HG03060 (cell line): ENCODE measurements around the gene SCNN1B.
"Not testable (repeated sequence)": the region's sequence is repeated elsewhere in the genome, so short reads cannot be mapped to it uniquely, and the experiment has no call there.

Experiments
- ATAC-seq: cut with Tn5 transposase; IDR thresholded peaks from one replicate; pipeline ENCODE4 v1.9.1; 2021; ENCODE audit warnings: low read depth, moderate number of reproducible peaks; ENCODE audit not compliant: unreplicated experiment

SCNN1B gene

DNA sequence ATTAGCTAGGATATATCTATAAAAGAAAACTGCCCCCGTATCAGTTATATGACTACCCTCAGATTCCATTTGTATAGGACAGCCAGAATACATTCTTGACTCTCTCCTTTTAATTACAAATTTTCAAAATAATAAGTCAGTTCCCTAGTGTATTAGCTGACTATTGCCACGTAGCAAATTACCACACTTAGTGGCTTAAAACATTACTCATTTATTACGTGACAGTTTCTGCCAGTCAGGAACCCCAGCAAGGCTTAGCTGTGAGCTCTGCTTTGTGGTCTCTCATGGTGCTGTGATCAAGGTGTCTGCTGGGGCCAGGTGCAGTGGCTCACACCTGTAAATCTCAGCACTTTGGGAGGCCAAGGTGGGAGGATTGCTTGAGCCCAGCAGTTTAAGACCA is 13.9 kb upstream of the SCNN1B start:
- ATAC-seq, result no peak

DNA sequence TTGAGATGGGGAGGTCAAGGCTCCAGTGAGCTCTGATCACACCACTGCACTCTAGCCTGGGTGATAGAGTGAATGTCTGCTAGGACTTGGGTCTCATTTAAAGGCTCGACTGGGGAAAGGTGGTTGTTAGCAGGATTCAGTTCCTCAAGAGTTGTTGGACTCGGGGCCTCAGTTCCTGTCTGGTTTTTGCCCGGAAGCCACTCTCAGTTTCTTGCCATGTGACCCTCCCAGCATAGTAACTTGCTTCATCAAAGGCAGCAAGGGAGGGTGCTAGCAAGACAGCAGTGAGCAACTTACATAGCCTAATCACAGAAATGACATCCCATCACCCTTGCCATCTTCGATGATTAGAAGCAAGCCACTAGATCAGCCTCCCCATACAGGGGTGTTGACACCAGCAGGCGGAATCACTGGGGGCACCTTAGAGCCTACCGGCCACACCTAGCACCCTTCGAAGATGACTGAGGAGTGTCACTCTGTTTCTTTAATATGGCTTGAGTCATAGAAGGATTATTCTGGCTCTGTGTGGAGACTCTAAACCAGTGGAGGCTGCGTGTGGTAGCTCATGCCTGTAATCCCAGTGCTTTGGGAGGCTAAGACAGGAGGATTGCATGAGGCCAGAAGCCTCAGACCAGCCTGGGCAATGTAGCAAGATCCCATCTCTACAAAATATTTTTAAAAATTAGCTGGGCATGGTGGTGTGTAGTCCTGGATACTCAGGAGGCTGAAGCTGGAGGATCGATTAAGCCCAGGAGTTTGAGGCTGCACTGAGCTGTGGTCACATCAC is 13.2 kb upstream of the SCNN1B start:
- ATAC-seq, result no peak

DNA sequence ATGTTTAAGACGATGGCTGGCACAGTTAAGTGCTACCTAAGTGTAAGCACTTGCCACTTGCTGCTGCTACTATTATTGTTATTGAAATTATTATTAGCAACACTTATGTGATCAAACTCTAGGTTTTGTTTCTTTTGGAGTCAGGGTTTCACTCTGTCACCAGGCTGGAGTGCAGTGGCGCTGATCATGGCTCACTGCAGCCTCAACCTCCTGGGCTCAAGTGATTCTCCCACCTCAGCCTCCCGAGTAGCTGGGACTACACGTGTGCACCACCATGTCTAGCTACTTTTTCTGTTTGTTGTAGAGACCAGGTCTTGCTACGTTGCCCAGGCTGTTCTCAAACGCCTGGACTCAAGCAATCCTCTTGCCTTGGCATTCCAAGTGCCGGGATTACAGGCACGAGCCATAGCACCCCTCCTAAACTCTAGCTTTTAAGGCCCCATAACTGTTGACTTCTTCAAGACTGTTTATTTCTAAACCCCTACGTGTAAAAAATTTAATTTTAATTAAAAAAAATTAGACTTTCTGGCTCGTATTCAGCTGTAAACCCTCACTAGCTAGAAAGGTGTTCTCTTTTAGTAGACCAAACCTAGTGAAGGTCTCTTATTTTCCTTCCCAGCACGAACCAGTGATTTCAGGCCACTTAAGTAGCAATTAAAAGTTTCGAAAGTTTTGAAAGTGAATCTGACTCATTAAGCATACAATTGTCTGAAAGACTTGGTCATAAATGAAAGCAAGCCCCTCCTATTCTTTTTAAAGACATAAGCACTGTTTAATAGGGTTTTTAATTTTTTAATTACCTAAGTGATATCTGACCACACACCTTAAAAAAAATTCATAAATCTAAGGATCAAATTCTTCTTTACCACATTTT is 11.7 kb upstream of the SCNN1B start:
- ATAC-seq, result no peak

DNA sequence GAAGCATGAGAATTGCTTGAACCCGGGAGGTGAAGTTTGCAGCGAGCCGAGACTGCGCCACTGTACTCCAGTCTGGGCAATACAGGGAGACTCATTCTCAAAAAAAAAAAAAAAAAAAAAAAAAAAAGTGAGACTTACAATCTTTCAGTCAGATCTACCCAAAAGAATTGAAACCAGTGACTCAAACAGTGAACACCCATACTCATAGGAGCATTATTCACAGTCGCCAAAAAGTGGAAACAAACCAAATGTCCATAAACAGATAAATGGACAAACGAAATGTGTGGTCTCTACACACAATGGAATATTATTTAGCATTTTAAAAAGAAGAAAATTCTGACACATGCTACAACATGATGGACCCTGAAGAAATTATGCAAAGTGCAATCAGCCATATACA is 9.1 kb upstream of the SCNN1B start:
- ATAC-seq, result peak; percentile 63

DNA sequence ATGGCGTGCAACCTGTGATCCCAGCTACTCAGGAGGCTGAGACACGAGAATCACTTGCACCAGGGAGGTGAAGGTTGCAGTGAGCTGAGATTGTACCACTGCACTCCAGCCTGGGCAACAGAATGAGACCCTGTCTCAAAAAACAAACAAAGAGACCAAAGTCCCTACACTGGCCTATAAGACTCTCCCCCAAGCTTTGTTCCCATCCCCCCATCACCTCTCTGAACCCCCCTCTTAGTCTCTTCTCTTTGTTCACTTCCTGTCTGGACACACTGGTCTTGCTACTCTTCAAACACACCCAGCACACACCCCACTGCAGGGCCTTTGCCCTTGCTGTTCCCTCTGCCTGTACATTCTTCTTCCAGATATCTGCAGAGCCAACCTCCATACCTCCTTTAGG is 7.8 kb upstream of the SCNN1B start:
- no peak for ATAC-seq

DNA sequence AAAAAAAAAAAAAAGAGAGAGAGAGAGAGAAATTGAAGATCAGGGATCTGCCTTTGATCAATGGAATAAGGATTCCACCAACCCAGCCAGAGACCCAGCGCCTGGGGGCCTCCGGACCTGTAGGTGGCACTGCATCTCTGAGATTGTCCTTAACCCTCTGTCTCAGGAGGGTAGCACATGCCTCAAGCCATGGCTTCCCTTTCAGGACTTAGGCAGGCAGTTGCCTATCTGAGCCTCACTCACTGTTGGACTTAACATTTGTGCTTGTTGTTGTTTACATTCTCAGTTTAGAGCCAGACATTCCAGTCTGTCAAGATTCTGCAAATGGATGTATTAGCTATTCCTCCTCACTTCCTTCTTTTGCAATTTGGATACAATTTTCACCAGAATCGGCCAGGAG is 5.1 kb upstream of the SCNN1B start:
- ATAC-seq, result no peak

DNA sequence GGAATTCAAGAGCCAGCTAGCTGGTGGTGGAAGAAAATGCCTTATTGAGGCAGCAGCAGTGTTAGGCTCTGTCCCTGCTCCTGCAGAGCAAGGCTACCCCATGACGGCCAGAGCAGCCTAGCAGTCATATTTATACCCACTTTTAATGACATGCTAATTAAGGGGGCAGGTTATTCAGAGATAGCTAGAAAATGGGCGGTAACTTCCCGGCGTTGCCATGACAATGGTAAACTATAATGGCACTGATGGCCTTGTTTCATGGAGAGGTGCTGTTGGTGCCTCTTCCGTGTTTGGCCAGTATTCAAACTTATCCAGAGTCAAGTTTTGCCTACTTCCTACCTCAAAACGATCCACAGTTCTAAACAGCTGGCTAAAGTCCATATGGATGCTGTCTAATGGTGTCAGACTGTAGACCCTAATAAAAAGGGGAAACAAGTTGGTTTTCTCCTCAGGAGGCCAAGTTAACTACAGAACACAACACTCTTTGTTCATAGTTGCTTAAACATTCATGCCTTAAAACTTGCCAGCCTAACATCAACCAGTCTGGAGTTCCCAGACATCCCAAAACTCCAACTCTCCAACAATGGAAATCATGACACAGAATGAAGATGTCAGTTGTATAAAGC is 3.7 kb upstream of the SCNN1B start:
- ATAC-seq, result no peak

DNA sequence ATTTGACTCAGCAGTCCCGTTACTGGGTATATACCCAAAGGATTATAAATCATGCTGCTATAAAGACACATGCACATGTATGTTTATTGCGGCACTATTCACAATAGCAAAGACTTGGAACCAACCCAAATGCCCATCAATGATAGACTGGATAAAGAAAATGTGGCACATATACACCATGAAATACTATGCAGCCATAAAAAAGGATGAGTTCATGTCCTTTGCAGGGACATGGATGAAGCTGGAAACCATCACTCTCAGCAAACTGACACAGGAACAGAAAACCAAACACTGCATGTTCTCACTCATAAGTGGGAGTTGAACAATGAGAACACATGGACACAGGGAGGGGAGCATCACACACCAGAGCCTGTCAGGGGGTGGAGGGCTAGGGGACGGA is 2.3 kb upstream of the SCNN1B start:
- not testable (repeated sequence) for ATAC-seq

DNA sequence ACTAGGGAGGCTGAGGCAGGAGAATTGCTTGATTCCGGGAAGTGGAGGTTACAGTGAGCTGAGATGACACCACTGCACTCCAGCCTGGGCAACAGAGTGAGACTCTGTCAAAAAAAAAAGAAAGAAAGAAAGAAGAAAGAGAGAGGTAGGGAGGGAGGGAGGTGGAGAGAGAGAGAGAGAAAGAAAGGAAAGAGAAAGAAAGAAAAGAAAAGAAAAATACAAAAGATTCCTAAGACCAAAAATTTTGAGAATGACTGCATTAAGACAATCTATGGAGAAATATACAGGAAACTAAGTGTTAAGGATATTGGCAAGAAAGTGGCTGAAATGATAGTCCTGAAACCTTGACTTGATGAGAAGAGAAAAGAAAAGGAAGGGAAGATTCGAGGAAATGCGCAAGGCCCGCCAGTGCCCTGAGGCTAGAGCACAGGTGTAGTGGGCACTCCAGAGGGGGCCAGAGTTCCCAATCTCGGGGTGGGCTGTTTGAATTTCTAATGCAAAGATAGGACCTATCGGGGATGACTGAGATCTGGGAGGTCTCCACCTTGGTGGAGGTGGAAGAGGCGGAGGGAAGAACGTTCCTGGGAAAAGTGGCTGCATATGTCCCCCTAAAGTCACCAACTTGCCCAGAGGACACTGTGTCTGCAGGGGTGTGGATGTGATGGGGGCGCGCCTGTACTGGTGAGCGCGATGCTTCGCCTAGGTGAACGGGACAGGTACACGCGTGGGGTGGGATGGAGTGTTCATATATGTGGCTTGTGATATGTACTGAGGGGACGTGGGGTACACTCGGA is 654 bp upstream of the SCNN1B start:
- ATAC-seq, result no peak

DNA sequence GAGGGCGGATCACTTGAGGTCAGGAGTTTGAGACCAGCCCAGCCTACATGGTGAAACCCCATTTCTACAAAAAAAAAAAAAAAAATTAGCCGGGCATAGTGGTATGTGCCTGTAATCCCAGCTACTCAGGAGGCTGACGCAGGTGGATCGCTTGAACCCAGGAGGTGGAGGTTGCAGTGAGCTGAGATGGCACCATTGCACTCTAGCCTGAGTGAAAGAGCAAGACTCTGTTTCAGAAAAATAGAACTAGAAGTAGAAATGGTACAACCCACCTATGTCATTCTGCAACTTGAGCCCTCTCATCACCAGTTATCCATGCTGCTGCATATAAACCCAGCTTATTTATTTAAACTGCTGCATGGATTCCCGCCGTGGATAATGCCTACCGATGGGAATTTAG is 1.6 kb downstream of the SCNN1B start:
- no peak for ATAC-seq

DNA sequence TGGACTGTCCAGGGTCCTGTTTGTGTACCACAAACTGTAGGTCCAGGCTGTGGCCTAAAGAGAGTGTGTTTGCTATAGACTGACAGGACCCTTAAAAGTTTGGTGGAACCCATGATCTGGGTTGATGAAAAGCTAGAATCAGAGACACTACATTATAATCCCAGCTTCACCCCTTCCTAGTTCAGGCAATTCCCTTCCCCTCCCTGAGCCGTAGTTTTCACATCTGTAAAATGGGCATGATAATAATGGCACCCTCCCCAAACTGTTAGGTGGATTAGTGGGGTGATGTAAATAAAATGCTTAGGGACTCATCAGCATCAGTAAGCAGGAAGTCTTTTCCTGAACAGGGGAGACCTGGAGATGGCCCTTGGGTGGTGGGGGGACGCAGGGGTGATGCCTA is 2.5 kb downstream of the SCNN1B start:
- no peak for ATAC-seq

DNA sequence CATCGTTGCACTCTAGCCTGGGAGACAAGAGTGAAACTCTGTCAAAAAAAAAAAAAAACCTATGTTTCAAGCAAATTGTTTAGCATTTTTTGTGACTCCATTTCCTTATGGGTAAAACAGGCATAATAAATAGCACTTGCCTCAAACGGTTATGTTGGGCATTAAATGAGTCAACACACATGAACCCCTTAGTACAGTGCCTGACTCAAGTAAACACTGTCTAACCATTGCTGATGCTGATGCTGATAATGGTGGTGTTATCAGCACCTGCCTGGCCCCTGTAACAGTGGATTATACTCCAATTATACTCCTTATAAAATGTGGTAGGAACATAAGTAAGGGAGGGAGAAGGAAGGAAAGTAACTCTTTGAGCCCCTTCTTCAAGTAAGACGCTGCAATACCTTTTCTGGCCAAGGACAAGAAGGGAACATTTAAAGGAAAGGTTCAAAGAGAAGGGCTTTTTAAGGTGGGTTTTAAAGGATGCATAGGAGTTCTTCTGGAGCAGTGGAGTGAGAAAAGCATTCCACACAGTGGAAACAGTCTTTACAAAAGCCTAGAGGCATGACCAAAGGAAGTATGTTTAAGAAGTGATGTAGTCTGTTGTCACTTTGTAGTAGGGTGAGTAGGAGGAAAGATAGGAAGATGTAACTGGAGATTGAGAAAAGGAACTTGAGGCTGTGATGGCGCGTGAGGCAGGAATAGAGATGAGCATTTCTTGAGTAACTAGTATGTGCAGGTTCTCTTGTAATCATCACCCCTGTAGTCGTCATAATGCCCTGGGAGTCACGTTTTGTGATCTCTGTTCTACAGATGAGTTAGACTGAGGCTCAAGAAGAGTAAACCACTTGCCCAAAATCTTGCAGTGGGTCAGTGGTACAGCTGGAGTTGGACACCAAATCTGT is 4.3 kb downstream of the SCNN1B start:
- ATAC-seq, result no peak

DNA sequence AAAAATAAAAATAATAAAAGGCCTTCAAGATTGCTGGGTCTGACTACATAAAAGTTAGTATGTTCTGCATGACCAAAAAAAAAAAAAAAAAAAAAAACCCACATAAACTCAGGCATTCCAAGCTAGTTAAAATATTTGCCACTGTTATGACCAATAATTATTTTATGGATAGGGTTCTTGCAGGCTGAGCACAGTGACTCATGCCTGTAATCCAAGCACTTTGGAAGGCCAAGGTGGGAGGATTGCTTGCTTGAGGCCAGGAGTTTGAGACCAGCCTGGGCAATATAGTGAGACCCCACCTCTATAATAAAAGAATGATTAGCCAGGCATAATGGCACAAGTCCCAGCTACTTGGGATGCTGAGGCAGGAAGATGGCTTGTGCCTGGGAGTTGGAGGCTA is 8.1 kb downstream of the SCNN1B start:
- ATAC-seq, result no peak

DNA sequence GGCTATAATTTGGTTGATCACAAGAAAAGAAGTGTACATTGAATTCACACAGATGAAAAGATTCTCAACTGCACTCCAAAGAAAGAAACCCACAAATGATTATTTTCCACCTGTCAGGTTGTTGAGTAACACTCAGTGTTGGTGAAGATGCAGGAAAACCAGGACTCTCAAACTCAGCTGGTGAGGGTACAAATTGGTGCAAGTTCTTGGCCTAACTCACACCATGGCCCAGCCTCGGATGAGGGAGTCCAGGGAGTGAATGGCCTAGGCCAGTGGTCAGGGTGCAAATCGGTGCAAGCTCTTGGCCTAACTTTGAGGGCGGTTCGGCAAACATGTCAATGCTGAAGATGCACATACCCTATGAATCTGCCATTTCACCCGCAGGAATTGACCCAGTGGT is 8.6 kb downstream of the SCNN1B start:
- no peak for ATAC-seq

DNA sequence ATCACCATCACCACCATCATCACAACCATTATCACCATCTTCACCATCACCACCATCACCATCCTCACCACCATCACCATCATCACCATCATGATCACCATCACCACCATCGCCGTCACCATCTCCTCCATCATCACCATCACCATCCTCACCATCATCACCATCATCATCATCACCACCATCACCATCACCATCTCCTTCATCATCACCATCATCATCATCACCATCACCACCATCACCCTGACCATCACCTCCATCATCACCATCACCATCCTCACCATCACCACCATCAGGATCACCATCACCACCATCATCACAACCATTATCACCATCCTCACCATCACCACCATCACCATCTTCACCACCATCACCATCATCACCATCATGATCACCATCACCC is 14.1 kb downstream of the SCNN1B start:
- no peak for ATAC-seq

DNA sequence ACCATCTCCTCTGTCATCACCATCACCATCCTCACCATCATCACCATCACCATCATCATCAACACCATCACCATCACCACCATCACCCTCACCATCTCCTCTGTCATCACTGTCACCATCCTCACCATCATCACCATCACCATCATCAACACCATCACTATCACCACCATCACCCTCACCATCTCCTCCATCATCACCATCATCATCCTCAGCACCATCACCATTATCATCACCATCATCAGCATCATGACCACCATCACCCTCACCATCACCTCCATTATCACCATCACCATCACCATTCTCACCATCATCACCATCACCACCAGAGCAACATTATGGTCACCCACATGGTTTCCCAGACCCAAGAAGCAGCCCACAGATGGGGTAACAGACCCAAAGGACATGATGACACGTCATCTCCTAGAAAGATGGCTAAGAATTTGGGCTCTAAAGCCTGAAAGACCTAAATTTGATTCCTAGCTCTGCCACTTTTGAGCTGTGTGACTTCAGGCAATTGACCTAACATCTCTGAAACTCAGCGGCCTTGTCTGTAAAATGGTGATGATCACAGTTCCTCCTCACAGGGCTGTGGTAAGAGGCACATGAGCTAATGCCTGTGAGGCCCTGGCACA is 14.6 kb downstream of the SCNN1B start:
- ATAC-seq, result no peak

DNA sequence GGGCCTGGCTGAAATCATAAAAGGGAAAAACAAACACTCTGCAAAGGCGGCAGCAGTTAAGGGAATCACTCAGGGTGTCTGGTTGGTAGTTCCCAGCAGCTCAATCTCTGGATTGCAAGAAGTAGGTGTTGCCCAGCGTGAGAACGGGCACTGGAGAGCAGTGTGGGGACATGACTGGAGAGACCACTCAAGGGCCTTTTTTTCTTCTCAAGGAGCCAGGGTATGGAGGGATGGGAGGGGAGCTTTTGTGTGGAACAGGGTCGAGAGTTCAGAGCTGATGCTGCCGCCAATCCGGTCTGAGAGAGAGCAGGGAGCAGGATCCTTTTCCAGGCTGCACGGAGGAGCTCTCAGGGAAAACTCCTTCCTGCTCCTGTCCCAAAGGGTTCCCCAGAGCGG is 15.2 kb downstream of the SCNN1B start:
- ATAC-seq, result no peak

DNA sequence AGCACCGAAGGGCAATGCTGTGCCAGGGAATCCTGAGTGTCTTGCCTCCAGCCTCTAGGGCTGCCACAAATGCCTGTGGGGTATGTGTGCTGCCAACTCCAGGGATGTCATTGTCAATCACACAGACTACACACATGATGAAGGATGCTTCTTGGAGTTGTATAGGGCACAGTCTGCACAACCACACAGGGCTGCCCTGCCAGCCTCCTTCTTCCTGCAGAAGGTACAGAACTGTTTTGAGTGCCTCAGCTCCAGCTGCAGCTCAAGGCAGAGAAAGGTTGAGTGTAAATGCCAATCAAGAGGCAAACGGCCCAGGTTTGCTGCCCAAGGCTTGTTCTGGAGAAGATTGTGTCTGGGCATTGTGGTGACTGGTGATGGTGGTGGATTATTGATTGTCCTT is 15.6 kb downstream of the SCNN1B start:
- no peak for ATAC-seq

DNA sequence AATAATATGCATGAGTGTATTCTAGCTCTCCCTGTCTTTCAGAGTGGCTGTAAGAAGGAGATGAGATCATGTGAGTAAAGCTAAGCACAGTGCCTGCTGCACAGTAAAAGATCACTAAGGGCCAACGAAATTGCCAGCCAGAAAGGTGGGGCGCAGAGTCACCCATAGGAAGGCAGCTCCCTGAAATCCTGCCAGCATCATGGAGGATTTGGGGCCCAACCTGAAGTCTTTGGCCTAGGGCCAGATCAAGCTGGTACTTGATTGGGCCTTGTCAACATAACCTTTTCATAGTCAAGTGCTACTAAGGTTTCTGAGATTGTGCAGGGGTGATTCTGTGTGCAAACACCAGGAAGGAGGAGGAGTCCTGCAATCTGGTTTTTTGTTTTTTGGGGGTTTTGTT is 16.5 kb downstream of the SCNN1B start:
- ATAC-seq, result no peak
